ENCODE measurements around the gene HSPD1.

Gene HSPD1

GRCh38 chr2:197445746-197446145 is 53.9 kb downstream of the HSPD1 start:
- no peaks in the 10 kb centered on the region for H3K36me3 ChIP-seq
- no peaks in the 10 kb centered on the region for H3K4me1 ChIP-seq
- TF ChIP-seq CTCF (IDR thresholded peaks at IDR 0.05; ENCODE audit: low read depth, low read length): no peak
- DNase-seq: no peak
- H3K4me3 ChIP-seq (ENCODE audit: low read depth, low read length): no peak overlapping the region
- no peaks in the 10 kb centered on the region for H3K9me3 ChIP-seq
- H3K27me3 ChIP-seq: no peaks in the 10 kb centered on the region

GRCh38 chr2:197442857-197443256 is 56.8 kb downstream of the HSPD1 start:
- Histone ChIP-seq H3K4me3 (ENCODE audit: low read depth, low read length) (no peak overlapping the region), H3K4me1 (no peaks in the 10 kb centered on the region), H3K36me3 (no peaks in the 10 kb centered on the region), H3K27me3 (no peaks in the 10 kb centered on the region), H3K9me3 (no peaks in the 10 kb centered on the region)
- TF ChIP-seq CTCF (IDR thresholded peaks at IDR 0.05; ENCODE audit: low read depth, low read length): no peak
- DNase-seq: no peak

- no peaks in the 10 kb centered on the region; the same call in 1 of the 2 replicates for H3K4me1 ChIP-seq
- DNase-seq: no peak
- H3K4me3 ChIP-seq (ENCODE audit: low read depth, low read length): no peak overlapping the region
- no peak for TF ChIP-seq CTCF (IDR thresholded peaks at IDR 0.05; ENCODE audit: low read depth, low read length)
- no peaks in the 10 kb centered on the region; the same call in 1 of the 2 replicates for H3K36me3 ChIP-seq
- H3K9me3 ChIP-seq: no peaks in the 10 kb centered on the region
- H3K27me3 ChIP-seq: no peaks in the 10 kb centered on the region
Measured at GRCh38 chr2:197437380-197437779, 62.3 kb downstream of the HSPD1 start.
